GM12872 (cell line): ENCODE results near the gene ABCB4.

Source experiments
- CTCF ChIP-seq: IDR thresholded peaks from 3 replicates; pipeline ENCODE4 v1.5.1; 2011; ENCODE audit warnings: low read depth, mild to moderate bottlenecking, low read length, moderate library complexity; ENCODE audit not compliant: insufficient read depth

ABCB4 gene

GRCh38 chr7:87474533-87475358 is 734 bp downstream of the ABCB4 start:
- TF ChIP-seq CTCF = no peak

GRCh38 chr7:87473986-87474385 is 1.5 kb downstream of the ABCB4 start:
- no peak for TF ChIP-seq CTCF

- TF ChIP-seq CTCF = no peak
These were observed 2.3 kb downstream of the ABCB4 start for GRCh38 chr7:87473192-87473591.

GRCh38 chr7:87471473-87471872 is 4.0 kb downstream of the ABCB4 start:
- TF ChIP-seq CTCF = no peak

- no peak for TF ChIP-seq CTCF
These were observed 11.5 kb downstream of the ABCB4 start for GRCh38 chr7:87463982-87464381.

GRCh38 chr7:87459941-87460340 is 15.5 kb downstream of the ABCB4 start:
- TF ChIP-seq CTCF = no peak

- no peak for TF ChIP-seq CTCF
These were observed 17.3 kb downstream of the ABCB4 start for GRCh38 chr7:87458148-87458547.
